Measurements from ENCODE around the gene ARID3B. TPM values are rescaled to one million over a fixed set of nuclear protein-coding genes. Genes with fewer than 3 reads are reported as not detected.

The ARID3B gene
- total and polyA plus RNA-seq, 7 experiments from 2014 or later = 5.1 to 45.4 (median 36.6) TPM

GRCh38 chr15:74603026-74603788 lies 62.2 kb downstream of the ARID3B start:
- H3K4me1 ChIP-seq (ENCODE audit: control insufficient read depth in 2 of 2, insufficient read depth in 2 of 2, low read length in 2 of 2) = peaks cover 6 to 10% of the 10 kb centered on the region in 2 donors
- CTCF ChIA-PET = interaction anchor here (0.6 kb wide), 1 partner anchor 149 kb away, joined by 3 read pairs; no protein-coding TSS in a partner anchor
- H3K4me3 ChIP-seq (ENCODE audit: low read length) = no peak overlapping the region
- H3K27ac ChIP-seq (ENCODE audit: low read depth, low read length) = no peak overlapping the region
- H3K4me3 Mint-ChIP-seq = no peak overlapping the region
- H3K36me3 ChIP-seq (ENCODE audit: control insufficient read depth in 2 of 3, insufficient read depth in 3 of 3, low read length in 3 of 3) = no peaks in the 10 kb centered on the region
- H3K4me1 Mint-ChIP-seq = peaks cover 11 to 19% (median 15%) of the 10 kb centered on the region in 7 donors
- POLR2A ChIA-PET = interaction anchor here (1.0 kb wide), 1 partner anchor 13 kb away, joined by 4 read pairs; the partner anchor contains the start of gene CLK3
- intact Hi-C loops (cut with micrococcal nuclease) = no loop called here
- ATAC-seq (no peak), DNase-seq (no peak)
- H3K27me3 Mint-ChIP-seq = no peaks in the 10 kb centered on the region
- no peaks in the 10 kb centered on the region for H3K9me3 ChIP-seq (ENCODE audit: control insufficient read depth in 2 of 3, low read length in 3 of 3)
- peaks cover 0 to 1% (median 0%) of the 10 kb centered on the region in 5 donors for H3K36me3 Mint-ChIP-seq
- H3K27me3 ChIP-seq (ENCODE audit: control insufficient read depth in 2 of 2, insufficient read depth in 2 of 2, low read length in 2 of 2) = no peaks in the 10 kb centered on the region
- H3K9me3 Mint-ChIP-seq = no peaks in the 10 kb centered on the region
- no peak overlapping the region for H3K27ac Mint-ChIP-seq

- no peaks in the 10 kb centered on the region for H3K27me3 Mint-ChIP-seq
- no peak overlapping the region for H3K4me3 Mint-ChIP-seq
- Histone ChIP-seq H3K4me3 (ENCODE audit: low read length) (no peak overlapping the region), H3K9me3 (ENCODE audit: control insufficient read depth in 2 of 3, low read length in 3 of 3) (no peaks in the 10 kb centered on the region), H3K4me1 (ENCODE audit: control insufficient read depth in 2 of 2, insufficient read depth in 2 of 2, low read length in 2 of 2) (peaks cover 5 to 7% of the 10 kb centered on the region in 2 donors), H3K27me3 (ENCODE audit: control insufficient read depth in 2 of 2, insufficient read depth in 2 of 2, low read length in 2 of 2) (no peaks in the 10 kb centered on the region), H3K27ac (ENCODE audit: low read depth, low read length) (no peak overlapping the region), H3K36me3 (ENCODE audit: control insufficient read depth in 2 of 3, insufficient read depth in 3 of 3, low read length in 3 of 3) (no peaks in the 10 kb centered on the region)
- H3K4me1 Mint-ChIP-seq = peaks cover 3 to 11% (median 7%) of the 10 kb centered on the region in 7 donors
- no peaks in the 10 kb centered on the region for H3K36me3 Mint-ChIP-seq
- H3K27ac Mint-ChIP-seq = no peak overlapping the region
- ATAC-seq = no peak
- DNase-seq = no peak
- ChIA-PET CTCF (interaction anchor here (0.6 kb wide), 1 partner anchor 149 kb away, joined by 3 read pairs; no protein-coding TSS in a partner anchor), POLR2A (interaction anchor here (1.0 kb wide), 1 partner anchor 12 kb away, joined by 4 read pairs; the partner anchor contains the start of gene CLK3)
- H3K9me3 Mint-ChIP-seq = no peaks in the 10 kb centered on the region
- intact Hi-C loops (cut with micrococcal nuclease) = no loop called here
These were observed 63.0 kb downstream of the ARID3B start for GRCh38 chr15:74603789-74604705.

- Mint-ChIP-seq H3K36me3 (no peaks in the 10 kb centered on the region), H3K4me3 (no peak overlapping the region), H3K27ac (peak overlapping the region in 2 of 9 donors; percentile 12 to 59), H3K9me3 (no peaks in the 10 kb centered on the region), H3K4me1 (peaks cover 0 to 4% (median 0%) of the 10 kb centered on the region in 7 donors), H3K27me3 (no peaks in the 10 kb centered on the region)
- Histone ChIP-seq H3K27me3 (ENCODE audit: control insufficient read depth in 2 of 2, insufficient read depth in 2 of 2, low read length in 2 of 2) (no peaks in the 10 kb centered on the region), H3K36me3 (ENCODE audit: control insufficient read depth in 2 of 3, insufficient read depth in 3 of 3, low read length in 3 of 3) (no peaks in the 10 kb centered on the region), H3K27ac (ENCODE audit: low read depth, low read length) (no peak overlapping the region), H3K9me3 (ENCODE audit: control insufficient read depth in 2 of 3, low read length in 3 of 3) (no peaks in the 10 kb centered on the region), H3K4me3 (ENCODE audit: low read length) (no peak overlapping the region), H3K4me1 (ENCODE audit: control insufficient read depth in 2 of 2, insufficient read depth in 2 of 2, low read length in 2 of 2) (no peaks in the 10 kb centered on the region)
- DNase-seq (no peak), ATAC-seq (no peak)
- POLR2A ChIA-PET = no interaction called here
- CTCF ChIA-PET = interaction anchor here (0.9 kb wide), 1 partner anchor 27 kb away, joined by 3 read pairs; no protein-coding TSS in a partner anchor
- intact Hi-C loops (cut with micrococcal nuclease) = no loop called here
These were observed 64.2 kb downstream of the ARID3B start for GRCh38 chr15:74604983-74605794.

GRCh38 chr15:74605795-74606150 lies 64.8 kb downstream of the ARID3B start:
- Mint-ChIP-seq H3K36me3 (no peaks in the 10 kb centered on the region), H3K27ac (peak overlapping the region in 1 of 9 donors; percentile 59), H3K4me1 (peaks cover 0 to 4% (median 0%) of the 10 kb centered on the region in 7 donors), H3K27me3 (no peaks in the 10 kb centered on the region), H3K4me3 (no peak overlapping the region), H3K9me3 (no peaks in the 10 kb centered on the region)
- H3K4me3 ChIP-seq (ENCODE audit: low read length) = no peak overlapping the region
- intact Hi-C loops (cut with micrococcal nuclease) = no loop called here
- H3K9me3 ChIP-seq (ENCODE audit: control insufficient read depth in 2 of 3, low read length in 3 of 3) = no peaks in the 10 kb centered on the region
- no peak overlapping the region for H3K27ac ChIP-seq (ENCODE audit: low read depth, low read length)
- ATAC-seq (no peak), DNase-seq (no peak)
- H3K27me3 ChIP-seq (ENCODE audit: control insufficient read depth in 2 of 2, insufficient read depth in 2 of 2, low read length in 2 of 2) = no peaks in the 10 kb centered on the region
- CTCF ChIA-PET = interaction anchor here (0.9 kb wide), 1 partner anchor 26 kb away, joined by 3 read pairs; no protein-coding TSS in a partner anchor
- POLR2A ChIA-PET = no interaction called here
- no peaks in the 10 kb centered on the region for H3K36me3 ChIP-seq (ENCODE audit: control insufficient read depth in 2 of 3, insufficient read depth in 3 of 3, low read length in 3 of 3)
- H3K4me1 ChIP-seq (ENCODE audit: control insufficient read depth in 2 of 2, insufficient read depth in 2 of 2, low read length in 2 of 2) = no peaks in the 10 kb centered on the region

- ATAC-seq (no peak), DNase-seq (no peak)
- Mint-ChIP-seq H3K4me1 (no peaks in the 10 kb centered on the region), H3K36me3 (no peaks in the 10 kb centered on the region), H3K27ac (no peak overlapping the region), H3K9me3 (no peaks in the 10 kb centered on the region), H3K4me3 (no peak overlapping the region), H3K27me3 (no peaks in the 10 kb centered on the region)
- intact Hi-C loops (cut with micrococcal nuclease) = no loop called here
- Histone ChIP-seq H3K9me3 (ENCODE audit: control insufficient read depth in 2 of 3, low read length in 3 of 3) (no peaks in the 10 kb centered on the region), H3K4me1 (ENCODE audit: control insufficient read depth in 2 of 2, insufficient read depth in 2 of 2, low read length in 2 of 2) (no peaks in the 10 kb centered on the region), H3K27ac (ENCODE audit: low read depth, low read length) (no peak overlapping the region), H3K27me3 (ENCODE audit: control insufficient read depth in 2 of 2, insufficient read depth in 2 of 2, low read length in 2 of 2) (no peaks in the 10 kb centered on the region), H3K36me3 (ENCODE audit: control insufficient read depth in 2 of 3, insufficient read depth in 3 of 3, low read length in 3 of 3) (no peaks in the 10 kb centered on the region), H3K4me3 (ENCODE audit: low read length) (no peak overlapping the region)
- CTCF ChIA-PET = interaction anchor here (0.9 kb wide), 1 partner anchor 10 kb away, joined by 3 read pairs; no protein-coding TSS in a partner anchor
- POLR2A ChIA-PET = no interaction called here
These were observed 67.8 kb downstream of the ARID3B start for GRCh38 chr15:74608786-74609185.

- H3K4me3 ChIP-seq (ENCODE audit: low read length) = no peak overlapping the region
- ChIA-PET POLR2A (interaction anchor here (1.0 kb wide), 1 partner anchor 9 kb away, joined by 3 read pairs; no protein-coding TSS in a partner anchor), CTCF (no interaction called here)
- H3K4me1 ChIP-seq (ENCODE audit: control insufficient read depth in 2 of 2, insufficient read depth in 2 of 2, low read length in 2 of 2) = peaks cover 0 to 3% of the 10 kb centered on the region in 2 donors
- H3K4me1 Mint-ChIP-seq = no peaks in the 10 kb centered on the region
- no peak overlapping the region for H3K27ac Mint-ChIP-seq
- H3K9me3 ChIP-seq (ENCODE audit: control insufficient read depth in 2 of 3, low read length in 3 of 3) = no peaks in the 10 kb centered on the region
- intact Hi-C loops (cut with micrococcal nuclease) = loop anchor here (10.0 kb wide), 4 partner anchors 175 to 1035 kb away; partner anchors contain the start of genes C15orf39 (in 1 of the 2), CSK (in 1 of the 2), IMP3 (in 1 of the 2) and SEMA7A (in 1 of the 2)
- no peaks in the 10 kb centered on the region for H3K27me3 Mint-ChIP-seq
- H3K27me3 ChIP-seq (ENCODE audit: control insufficient read depth in 2 of 2, insufficient read depth in 2 of 2, low read length in 2 of 2) = no peaks in the 10 kb centered on the region
- H3K27ac ChIP-seq (ENCODE audit: low read depth, low read length) = no peak overlapping the region
- no peaks in the 10 kb centered on the region for H3K9me3 Mint-ChIP-seq
- H3K36me3 Mint-ChIP-seq = no peaks in the 10 kb centered on the region
- no peaks in the 10 kb centered on the region for H3K36me3 ChIP-seq (ENCODE audit: control insufficient read depth in 2 of 3, insufficient read depth in 3 of 3, low read length in 3 of 3)
- no peak for DNase-seq
- no peak overlapping the region for H3K4me3 Mint-ChIP-seq
- ATAC-seq = no peak
These were observed 68.9 kb downstream of the ARID3B start for GRCh38 chr15:74609938-74610301.

Data from naive thymus-derived CD4-positive, alpha-beta T cell (primary cell).